Esophagus muscularis mucosa (tissue), 4 donors: Measurements from ENCODE around the gene OR1M1. TPM values are rescaled to one million over a fixed set of nuclear protein-coding genes. Genes with fewer than 3 reads are reported as not detected.
"Not testable (repeated sequence)": the region's sequence is repeated elsewhere in the genome, so short reads cannot be mapped to it uniquely, and the experiment has no call there.

Experiments
- DNase-seq: peaks from one replicate; pipeline ENCODE4 v3.0.0-alpha.2; 2017; ENCODE audit errors: extremely low spot score
- H3K27ac ChIP-seq, 4 donors: fragments of 200-600 bp; sonication (generic); replicated peaks in 1 of 4; 1 replicate in 3 of 4; 2 replicates in 1 of 4; pipeline ENCODE4 v1.5.1; 2016 to 2019; ENCODE audit warnings: mild to moderate bottlenecking in 1 of 4
- H3K27me3 ChIP-seq, 4 donors: fragments of 200-600 bp; sonication (generic); one replicate each; pipeline versions ENCODE4 v1.5.1 to v1.6.0; 2016 to 2019
- H3K36me3 ChIP-seq, 4 donors: fragments of 200-600 bp; sonication (generic); one replicate each; pipeline ENCODE4 v1.5.1; 2016 to 2019
- H3K4me1 ChIP-seq, 4 donors: fragments of 200-600 bp; sonication (generic); one replicate each; pipeline ENCODE4 v1.5.1; 2016 to 2019
- H3K4me3 ChIP-seq, 4 donors: fragments of 200-600 bp; sonication (generic); 1 replicate in 2 of 4; 2 replicates in 2 of 4; pipeline ENCODE4 v1.5.1; 2016 to 2019; ENCODE audit warnings: mild to moderate bottlenecking in 4 of 4, moderate library complexity in 1 of 4
- H3K9me3 ChIP-seq, 4 donors: fragments of 200-600 bp; sonication (generic); 1 replicate in 3 of 4; 2 replicates in 1 of 4; pipeline ENCODE4 v1.5.1; 2016 to 2019
- EP300 ChIP-seq: sonication (generic); formaldehyde crosslinking; IDR thresholded peaks from one replicate; pipeline ENCODE4 v1.6.1; 2017; ENCODE audit warnings: antibody characterized with exemption
- POLR2A ChIP-seq: fragments of 450-650 bp; IDR thresholded peaks from one replicate; pipeline ENCODE4 v1.6.1; 2017; ENCODE audit warnings: antibody characterized with exemption, moderate library complexity, mild to moderate bottlenecking, low read depth
- POLR2AphosphoS5 ChIP-seq, 2 donors: sonication (generic); formaldehyde crosslinking; IDR thresholded peaks; one replicate each; pipeline ENCODE4 v1.6.1; 2017; ENCODE audit warnings: antibody characterized with exemption in 2 of 2
- WGBS: methylation state at CpG from one replicate; pipeline ENCODE4 v1.1.5; 2018; 5-methylcytosine and 5-hydroxymethylcytosine counted together
- intact Hi-C: fragments of 100-400 bp; cut with DNase I; formaldehyde crosslinking; loops from one replicate; pipeline ENCODE4 v1.15.1; 2023
- total RNA-seq, 4 donors: library from RNA; depleted of rRNA; stranded (reverse); fragments of >200 nt; gene quantifications; one replicate each; pipeline versions ENCODE4 v1.1.0 to v1.2.1, GENCODE V29; 2016
- TF ChIP-seq, protein P1 (sequence below), 3 experiments: fragments of 200-600 bp in 2 of 3; fragments of 450-650 bp in 1 of 3; sonication (generic) in 2 of 3; IDR thresholded peaks; one replicate each; pipeline ENCODE4 v1.5.1; 2017 to 2019; ENCODE audit warnings: antibody characterized with exemption in 3 of 3, mild to moderate bottlenecking in 2 of 3, moderate library complexity in 1 of 3

OR1M1 gene
- total RNA-seq, 4 donors from 2014 or later = not detected

DNA sequence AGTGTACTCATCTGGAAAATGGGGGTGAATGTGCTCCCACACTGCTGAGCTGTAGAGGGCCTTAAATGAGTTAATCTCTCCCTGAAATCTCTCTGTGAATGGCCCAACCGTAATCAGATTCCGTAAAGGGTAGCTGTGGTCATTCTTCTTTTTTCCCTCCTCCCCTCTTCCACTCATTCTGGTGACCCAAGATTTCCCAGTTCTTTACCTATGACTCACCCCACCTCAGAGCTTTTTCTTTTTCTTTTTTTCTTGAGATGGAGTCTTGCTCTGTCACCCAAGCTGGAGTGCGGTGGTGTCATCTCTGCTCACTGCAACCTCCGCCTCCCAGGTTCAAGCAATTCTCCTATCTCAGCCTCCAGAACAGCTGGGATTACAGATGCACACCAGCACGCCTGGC, 43.3 kb upstream of the OR1M1 start:
- H3K27ac ChIP-seq = no peak overlapping the region
- no peaks in the 10 kb centered on the region for H3K9me3 ChIP-seq
- H3K4me1 ChIP-seq = no peaks in the 10 kb centered on the region
- 89% methylated on average over 5 of the region's 5 CpGs for WGBS
- no peak for DNase-seq
- TF ChIP-seq POLR2A = no peak
- no peak overlapping the region for H3K4me3 ChIP-seq
- peaks cover 0 to 6% (median 0%) of the 10 kb centered on the region in 4 donors for H3K27me3 ChIP-seq
- intact Hi-C loops = no loop called here
- H3K36me3 ChIP-seq = no peaks in the 10 kb centered on the region

DNA sequence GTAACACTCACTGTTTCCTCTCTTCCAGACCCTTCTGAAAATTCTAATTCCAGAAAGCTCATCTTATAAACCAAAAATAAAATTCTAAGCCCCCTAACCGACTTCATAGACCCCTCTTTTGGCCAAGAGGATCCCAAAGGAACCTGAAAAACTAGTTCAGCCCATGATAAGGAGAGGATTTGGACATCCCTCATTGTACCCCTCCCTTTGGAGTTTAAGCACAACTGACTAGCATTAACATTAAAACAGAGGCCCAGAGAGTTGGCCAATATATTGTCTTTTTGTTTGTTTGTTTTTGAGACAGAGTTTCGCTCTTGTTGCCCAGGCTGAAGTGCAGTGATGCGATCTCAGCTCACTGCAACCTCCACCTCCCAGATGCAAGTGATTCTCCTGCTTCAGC, 42.4 kb upstream of the OR1M1 start:
- H3K4me3 ChIP-seq = no peak overlapping the region
- H3K27me3 ChIP-seq = peaks cover 0 to 6% (median 0%) of the 10 kb centered on the region in 4 donors
- TF ChIP-seq POLR2A = no peak
- TF ChIP-seq, protein P1, sequence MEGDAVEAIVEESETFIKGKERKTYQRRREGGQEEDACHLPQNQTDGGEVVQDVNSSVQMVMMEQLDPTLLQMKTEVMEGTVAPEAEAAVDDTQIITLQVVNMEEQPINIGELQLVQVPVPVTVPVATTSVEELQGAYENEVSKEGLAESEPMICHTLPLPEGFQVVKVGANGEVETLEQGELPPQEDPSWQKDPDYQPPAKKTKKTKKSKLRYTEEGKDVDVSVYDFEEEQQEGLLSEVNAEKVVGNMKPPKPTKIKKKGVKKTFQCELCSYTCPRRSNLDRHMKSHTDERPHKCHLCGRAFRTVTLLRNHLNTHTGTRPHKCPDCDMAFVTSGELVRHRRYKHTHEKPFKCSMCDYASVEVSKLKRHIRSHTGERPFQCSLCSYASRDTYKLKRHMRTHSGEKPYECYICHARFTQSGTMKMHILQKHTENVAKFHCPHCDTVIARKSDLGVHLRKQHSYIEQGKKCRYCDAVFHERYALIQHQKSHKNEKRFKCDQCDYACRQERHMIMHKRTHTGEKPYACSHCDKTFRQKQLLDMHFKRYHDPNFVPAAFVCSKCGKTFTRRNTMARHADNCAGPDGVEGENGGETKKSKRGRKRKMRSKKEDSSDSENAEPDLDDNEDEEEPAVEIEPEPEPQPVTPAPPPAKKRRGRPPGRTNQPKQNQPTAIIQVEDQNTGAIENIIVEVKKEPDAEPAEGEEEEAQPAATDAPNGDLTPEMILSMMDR (IDR thresholded peaks at IDR 0.05) = no peak
- TF ChIP-seq POLR2AphosphoS5 (IDR thresholded peaks at IDR 0.05) = no peak
- no peak for TF ChIP-seq EP300
- no peaks in the 10 kb centered on the region for H3K9me3 ChIP-seq
- DNase-seq = no peak
- no peaks in the 10 kb centered on the region for H3K36me3 ChIP-seq
- no peaks in the 10 kb centered on the region for H3K4me1 ChIP-seq
- H3K27ac ChIP-seq = no peak overlapping the region
- WGBS = 74% methylated on average over 3 of the region's 3 CpGs
- intact Hi-C loops = no loop called here

- H3K9me3 ChIP-seq = no peaks in the 10 kb centered on the region
- 61% methylated on average over 4 of the region's 4 CpGs for WGBS
Observed at GRCh38 chr19:9046694-9047093, 40.2 kb upstream of the OR1M1 start.

GRCh38 chr19:9052894-9053293, 34.0 kb upstream of the OR1M1 start:
- TF ChIP-seq POLR2AphosphoS5 (IDR thresholded peaks at IDR 0.05) (no peak), EP300 (no peak), POLR2A (no peak)
- TF ChIP-seq, protein P1 (IDR thresholded peaks at IDR 0.05) = no peak
- WGBS = 84% methylated on average over 4 of the region's 4 CpGs
- intact Hi-C loops = no loop called here
- Histone ChIP-seq H3K4me3 (no peak overlapping the region), H3K4me1 (no peaks in the 10 kb centered on the region), H3K36me3 (no peaks in the 10 kb centered on the region), H3K27me3 (no peaks in the 10 kb centered on the region), H3K9me3 (no peaks in the 10 kb centered on the region), H3K27ac (no peak overlapping the region)
- DNase-seq = no peak

More at GRCh38 chr19:9046694-9047093, 40.2 kb upstream of the OR1M1 start:
- no peak overlapping the region for H3K27ac ChIP-seq
- intact Hi-C loops = no loop called here
- no peak for TF ChIP-seq POLR2A
- TF ChIP-seq, protein P1 (IDR thresholded peaks at IDR 0.05) = no peak
- no peak for TF ChIP-seq EP300
- no peak for TF ChIP-seq POLR2AphosphoS5 (IDR thresholded peaks at IDR 0.05)
- no peak for DNase-seq
- H3K27me3 ChIP-seq = peaks cover 0 to 6% (median 0%) of the 10 kb centered on the region in 4 donors
- H3K36me3 ChIP-seq = no peaks in the 10 kb centered on the region
- H3K4me1 ChIP-seq = no peaks in the 10 kb centered on the region
- no peak overlapping the region for H3K4me3 ChIP-seq

- intact Hi-C loops, H3K36me3 ChIP-seq, H3K4me3 ChIP-seq, DNase-seq, H3K4me1 ChIP-seq, H3K27me3 ChIP-seq, H3K9me3 ChIP-seq, H3K27ac ChIP-seq: not testable (repeated sequence)
- WGBS = 92% methylated on average over 6 of the region's 6 CpGs
Observed at GRCh38 chr19:9053674-9054073, 33.2 kb upstream of the OR1M1 start.

GRCh38 chr19:9054207-9054606, 32.7 kb upstream of the OR1M1 start:
- intact Hi-C loops = no loop called here
- no peak for DNase-seq
- no peak overlapping the region for H3K4me3 ChIP-seq
- WGBS = 86% methylated on average over 8 of the region's 8 CpGs
- H3K36me3 ChIP-seq = no peaks in the 10 kb centered on the region
- TF ChIP-seq POLR2A (no peak), POLR2AphosphoS5 (IDR thresholded peaks at IDR 0.05) (no peak), EP300 (no peak)
- TF ChIP-seq, protein P1 (IDR thresholded peaks at IDR 0.05) = no peak
- peaks cover 0 to 1% (median 0%) of the 10 kb centered on the region in 4 donors for H3K4me1 ChIP-seq
- no peaks in the 10 kb centered on the region for H3K9me3 ChIP-seq
- no peak overlapping the region for H3K27ac ChIP-seq
- no peaks in the 10 kb centered on the region for H3K27me3 ChIP-seq
